ENCODE data around the gene LIMS2. TPM values are rescaled to one million over a fixed set of nuclear protein-coding genes. Genes with fewer than 3 reads are reported as not detected.
A peak's percentile ranks its signal among the peaks of the same experiment; 100 is the strongest.

Gene LIMS2
- total and polyA plus RNA-seq, 2 experiments from 2014 or later, result 32.9 to 48.8 TPM

DNA sequence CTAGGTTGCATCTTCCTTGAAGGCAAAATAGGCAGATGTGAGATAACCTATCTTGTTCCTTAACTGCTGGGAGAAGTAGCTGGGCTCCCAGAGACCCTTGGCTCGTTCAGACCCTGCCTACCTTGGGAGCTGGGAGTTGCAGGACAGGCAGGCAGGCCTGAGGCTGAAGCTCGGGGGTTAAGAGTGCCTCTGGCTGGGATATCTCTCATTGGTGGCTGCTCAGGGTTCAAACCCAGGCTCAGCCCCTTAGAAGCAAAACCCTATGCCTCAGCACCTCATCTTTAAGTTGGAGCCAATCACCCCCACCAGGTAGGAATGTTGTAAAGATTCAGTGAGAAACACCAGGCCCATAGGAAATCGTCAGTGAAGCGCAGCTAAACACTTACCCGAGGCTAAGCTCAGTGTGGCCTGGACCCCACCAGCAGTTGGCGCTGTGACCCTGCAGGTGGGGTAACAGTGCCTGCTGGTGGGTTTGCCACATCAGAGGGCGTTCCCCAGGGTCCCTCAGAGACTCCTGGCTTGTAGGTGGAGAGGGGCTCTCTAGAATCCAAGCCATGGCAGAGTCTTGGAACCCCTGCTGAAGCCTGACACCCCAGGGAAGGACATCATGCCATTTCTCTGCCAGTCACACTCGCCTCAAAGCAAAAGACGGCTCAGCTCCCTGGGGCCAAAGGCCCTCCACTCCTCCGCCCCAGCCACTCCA, 84.0 kb downstream of the LIMS2 start:
- peak; percentile 99 for TF ChIP-seq CTCF (IDR thresholded peaks at IDR 0.05; ENCODE audit: low read depth, low read length)
- DNase-seq (ENCODE audit: low read depth in 1 of 2, low spot score in 1 of 2), result peak; percentile 73 to 82
- no peak overlapping the region for H3K4me3 ChIP-seq
- no peaks in the 10 kb centered on the region for H3K36me3 ChIP-seq
- H3K9me3 ChIP-seq (ENCODE audit: low read depth), result no peaks in the 10 kb centered on the region
- H3K27ac ChIP-seq, result no peak overlapping the region
- H3K4me1 ChIP-seq (ENCODE audit: low read depth), result no peaks in the 10 kb centered on the region
- H3K27me3 ChIP-seq, result no peaks in the 10 kb centered on the region

DNA sequence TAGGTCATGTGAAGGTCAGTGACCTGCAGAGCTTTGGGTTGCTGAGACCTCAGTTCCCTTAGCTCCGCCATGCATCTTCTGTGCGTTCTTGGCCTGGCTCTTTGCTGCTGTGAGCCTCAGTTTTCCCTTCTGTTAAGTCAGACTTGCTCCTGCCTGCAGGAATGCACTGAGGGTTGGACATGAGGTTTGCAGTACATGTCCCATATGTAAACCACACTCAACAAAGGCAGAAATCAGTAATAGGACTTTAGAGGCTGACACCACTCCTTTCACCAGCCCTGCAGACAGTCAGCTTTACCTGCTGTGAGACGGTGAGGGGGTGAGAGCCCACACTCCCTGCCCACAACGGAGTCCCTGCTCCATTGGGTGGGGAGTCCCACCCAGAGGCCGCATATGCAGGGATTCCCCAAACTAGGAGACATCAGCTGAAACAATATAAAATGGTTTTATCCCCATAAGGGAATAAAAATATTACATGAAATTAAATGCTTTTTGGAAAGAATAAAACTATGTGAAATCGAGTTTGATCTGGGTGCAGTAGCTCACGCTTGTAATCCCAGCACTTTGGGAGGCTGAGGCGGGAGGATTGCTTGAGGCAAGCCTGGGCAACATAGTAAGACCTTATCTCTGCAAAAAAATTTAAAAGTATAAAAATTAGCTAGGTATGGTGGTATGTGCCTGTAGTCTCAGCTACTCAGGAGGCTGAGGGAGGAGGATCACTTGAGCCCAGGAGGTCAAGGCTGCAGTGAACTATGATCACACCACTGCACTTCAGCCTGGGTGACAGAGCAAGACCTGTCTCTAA, 84.7 kb downstream of the LIMS2 start:
- H3K27me3 ChIP-seq, result no peaks in the 10 kb centered on the region
- H3K4me3 ChIP-seq, result no peak overlapping the region
- no peak overlapping the region for H3K27ac ChIP-seq
- no peak for TF ChIP-seq CTCF (IDR thresholded peaks at IDR 0.05; ENCODE audit: low read depth, low read length)
- DNase-seq (ENCODE audit: low read depth in 1 of 2, low spot score in 1 of 2), result no peak
- H3K36me3 ChIP-seq, result no peaks in the 10 kb centered on the region
- H3K9me3 ChIP-seq (ENCODE audit: low read depth), result no peaks in the 10 kb centered on the region
- H3K4me1 ChIP-seq (ENCODE audit: low read depth), result no peaks in the 10 kb centered on the region

GRCh38 chr2:127589841-127590240, 85.5 kb downstream of the LIMS2 start:
- no peaks in the 10 kb centered on the region for H3K4me1 ChIP-seq (ENCODE audit: low read depth)
- H3K36me3 ChIP-seq, result no peaks in the 10 kb centered on the region
- no peaks in the 10 kb centered on the region for H3K27me3 ChIP-seq
- TF ChIP-seq CTCF (IDR thresholded peaks at IDR 0.05; ENCODE audit: low read depth, low read length), result no peak
- H3K9me3 ChIP-seq (ENCODE audit: low read depth), result no peaks in the 10 kb centered on the region
- no peak overlapping the region for H3K4me3 ChIP-seq
- DNase-seq (ENCODE audit: low read depth in 1 of 2, low spot score in 1 of 2), result no peak
- H3K27ac ChIP-seq, result no peak overlapping the region

GRCh38 chr2:127589358-127589757, 86.0 kb downstream of the LIMS2 start:
- Histone ChIP-seq H3K4me1 (ENCODE audit: low read depth) (no peaks in the 10 kb centered on the region), H3K9me3 (ENCODE audit: low read depth) (no peaks in the 10 kb centered on the region), H3K27me3 (no peaks in the 10 kb centered on the region), H3K4me3 (no peak overlapping the region), H3K36me3 (no peaks in the 10 kb centered on the region), H3K27ac (no peak overlapping the region)
- DNase-seq (ENCODE audit: low read depth in 1 of 2, low spot score in 1 of 2), result no peak
- TF ChIP-seq CTCF (IDR thresholded peaks at IDR 0.05; ENCODE audit: low read depth, low read length), result no peak

Other genes starting within 250 kb of the LIMS2 start
- 47.2 and 55.6 TPM in 2 replicates for gene IWS1, start 149.0 kb downstream of the LIMS2 start, total RNA-seq
- 52.4 and 53.8 TPM in 2 replicates for gene IWS1, start 149.0 kb downstream of the LIMS2 start, polyA plus RNA-seq
- 0.06 TPM in 1 of 2 replicates, not detected in the other for gene MYO7B, start 139.8 kb downstream of the LIMS2 start, total RNA-seq
- gene MYO7B, start 139.8 kb downstream of the LIMS2 start, polyA plus RNA-seq, result 0.12 TPM in 1 of 2 replicates, not detected in the other
- gene GPR17, start 29.4 kb downstream of the LIMS2 start, total RNA-seq, result not detected in 2 replicates
- 0.09 TPM in 1 of 2 replicates, not detected in the other for gene GPR17, start 29.4 kb downstream of the LIMS2 start, polyA plus RNA-seq
- 9.3 and 11.7 TPM in 2 replicates for gene SFT2D3, start 26.0 kb upstream of the LIMS2 start, total RNA-seq
- 0.13 and 5.9 TPM in 2 replicates for gene SFT2D3, start 26.0 kb upstream of the LIMS2 start, polyA plus RNA-seq
- 28.2 and 40.3 TPM in 2 replicates for gene WDR33, start 135.6 kb upstream of the LIMS2 start, total RNA-seq
- gene WDR33, start 135.6 kb upstream of the LIMS2 start, polyA plus RNA-seq, result 44.4 and 53.7 TPM in 2 replicates
- 14.4 and 16.0 TPM in 2 replicates for gene POLR2D, start 182.6 kb upstream of the LIMS2 start, total RNA-seq
- 26.1 and 44.2 TPM in 2 replicates for gene POLR2D, start 182.6 kb upstream of the LIMS2 start, polyA plus RNA-seq
- 7.9 and 10.3 TPM in 2 replicates for gene AMMECR1L, start 210.4 kb upstream of the LIMS2 start, total RNA-seq
- 6.6 and 8.2 TPM in 2 replicates for gene AMMECR1L, start 210.4 kb upstream of the LIMS2 start, polyA plus RNA-seq